Body of pancreas (tissue), 4 donors: ENCODE measurements around the gene DAPK2. TPM values are rescaled to one million over a fixed set of nuclear protein-coding genes. Genes with fewer than 3 reads are reported as not detected.

ENCODE experiments used
- ATAC-seq: fragments of 150-250 bp; one replicate; pipeline ENCODE4 v1.9.1; 2016
- DNase-seq, 4 donors: peaks; one replicate each; pipeline ENCODE4 v3.0.0-alpha.2; 2019
- H3K27ac ChIP-seq, 4 donors: fragments of 200-600 bp; sonication (generic); 1 replicate in 3 of 4; 2 replicates in 1 of 4; pipeline versions ENCODE4 v1.5.1 to v1.6.1; 2016 to 2019; ENCODE audit warnings: mild to moderate bottlenecking in 1 of 4, mixed read lengths in 1 of 4, moderate library complexity in 1 of 4
- H3K27me3 ChIP-seq, 2 donors: fragments of 200-600 bp; sonication (generic); one replicate each; pipeline ENCODE4 v1.6.0; 2016; ENCODE audit warnings: mild to moderate bottlenecking in 1 of 2
- H3K36me3 ChIP-seq, 2 donors: fragments of 200-600 bp; sonication (generic); replicated peaks in 1 of 2; 2 replicates each; pipeline ENCODE4 v1.5.1; 2016; ENCODE audit warnings: low read depth in 2 of 2; ENCODE audit not compliant: insufficient read depth in 1 of 2
- H3K4me1 ChIP-seq: fragments of 200-600 bp; sonication (generic); one replicate; pipeline ENCODE4 v1.6.0; 2016
- H3K4me3 ChIP-seq, 2 donors: fragments of 200-600 bp; sonication (generic); 1 replicate in 1 of 2; 2 replicates in 1 of 2; pipeline ENCODE4 v1.5.1; 2016 to 2019
- H3K9me3 ChIP-seq, 3 donors: fragments of 200-600 bp; sonication (generic); 1 replicate in 2 of 3; 2 replicates in 1 of 3; pipeline ENCODE4 v1.5.1; 2016
- CTCF ChIP-seq, 7 experiments: fragments of 450-650 bp in 4 of 7; fragments of 200-600 bp in 3 of 7; sonication (generic) in 3 of 7; IDR thresholded peaks; one replicate each; pipeline ENCODE4 v1.5.1; 2016 to 2019; ENCODE audit warnings: antibody characterized with exemption in 7 of 7
- POLR2A ChIP-seq, 3 donors: fragments of 450-650 bp; IDR thresholded peaks; one replicate each; pipeline ENCODE4 v1.6.1; 2016; ENCODE audit warnings: antibody characterized with exemption in 3 of 3, mild to moderate bottlenecking in 2 of 3
- WGBS, 2 donors: methylation state at CpG; one replicate each; pipeline ENCODE4 v1.1.5; 2017; 5-methylcytosine and 5-hydroxymethylcytosine counted together
- intact Hi-C: fragments of 100-400 bp; cut with DNase I; formaldehyde crosslinking; loops from one replicate; pipeline ENCODE4 v1.15.1; 2023
- total RNA-seq, 2 donors: library from RNA; depleted of rRNA; stranded (reverse); fragments of >200 nt; gene quantifications; one replicate each; pipeline ENCODE4 v1.1.0, GENCODE V29; 2016

The DAPK2 gene
- total RNA-seq, 2 donors from 2014 or later = 2.9 to 5.9 TPM

GRCh38 chr15:63950911-63951481 lies 95.3 kb downstream of the DAPK2 start:
- Histone ChIP-seq H3K27me3 (no peaks in the 10 kb centered on the region), H3K9me3 (no peaks in the 10 kb centered on the region), H3K27ac (no peak overlapping the region), H3K4me3 (no peak overlapping the region), H3K36me3 (no peaks in the 10 kb centered on the region), H3K4me1 (no peaks in the 10 kb centered on the region)
- WGBS, 2 donors = 84 to 91% methylated on average over 5 to 6 of the region's 6 CpGs
- ATAC-seq (no peak), DNase-seq (no peak)
- intact Hi-C loops = no loop called here
- TF ChIP-seq POLR2A (IDR thresholded peaks at IDR 0.05) (no peak), CTCF (IDR thresholded peaks at IDR 0.05) (no peak)

GRCh38 chr15:63948971-63949370 lies 97.3 kb downstream of the DAPK2 start:
- DNase-seq (no peak), ATAC-seq (no peak)
- intact Hi-C loops = loop anchor here (5.0 kb wide), 1 partner anchor 98 kb away; the partner anchor contains the start of gene DAPK2
- TF ChIP-seq POLR2A (IDR thresholded peaks at IDR 0.05) (no peak), CTCF (IDR thresholded peaks at IDR 0.05) (no peak)
- H3K27ac ChIP-seq = no peak overlapping the region
- H3K4me3 ChIP-seq = no peak overlapping the region
- peaks cover 9% of the 10 kb centered on the region for H3K4me1 ChIP-seq
- no peaks in the 10 kb centered on the region for H3K36me3 ChIP-seq
- no peaks in the 10 kb centered on the region for H3K27me3 ChIP-seq
- 90 to 100% methylated on average over 2 of the region's 2 CpGs for WGBS, 2 donors
- H3K9me3 ChIP-seq = no peaks in the 10 kb centered on the region

- ATAC-seq = no peak
These were observed 97.8 kb downstream of the DAPK2 start for GRCh38 chr15:63948436-63948835.

GRCh38 chr15:63947228-63947627 lies 99.1 kb downstream of the DAPK2 start:
- DNase-seq (no peak), ATAC-seq (no peak)
- H3K4me1 ChIP-seq = peaks cover 9% of the 10 kb centered on the region
- no peaks in the 10 kb centered on the region for H3K36me3 ChIP-seq
- no peak for TF ChIP-seq CTCF (IDR thresholded peaks at IDR 0.05)
- TF ChIP-seq POLR2A (IDR thresholded peaks at IDR 0.05) = no peak
- no peak overlapping the region for H3K27ac ChIP-seq
- H3K27me3 ChIP-seq = no peaks in the 10 kb centered on the region
- intact Hi-C loops = loop anchor here (5.0 kb wide), 1 partner anchor 100 kb away; the partner anchor contains the start of gene DAPK2
- H3K9me3 ChIP-seq = no peaks in the 10 kb centered on the region
- WGBS, 2 donors = 87 to 92% methylated on average over 4 of the region's 4 CpGs
- H3K4me3 ChIP-seq = no peak overlapping the region

More at GRCh38 chr15:63948436-63948835, 97.8 kb downstream of the DAPK2 start:
- Histone ChIP-seq H3K36me3 (no peaks in the 10 kb centered on the region), H3K4me3 (no peak overlapping the region), H3K27ac (no peak overlapping the region), H3K4me1 (peaks cover 9% of the 10 kb centered on the region), H3K27me3 (no peaks in the 10 kb centered on the region), H3K9me3 (no peaks in the 10 kb centered on the region)
- no peak for DNase-seq
- intact Hi-C loops = loop anchor here (5.0 kb wide), 1 partner anchor 99 kb away; the partner anchor contains the start of gene DAPK2
- TF ChIP-seq POLR2A (IDR thresholded peaks at IDR 0.05) = no peak
- TF ChIP-seq CTCF (IDR thresholded peaks at IDR 0.05) = no peak
- WGBS, 2 donors = 90 to 99% methylated on average over 5 of the region's 5 CpGs

GRCh38 chr15:63946524-63947065 lies 99.7 kb downstream of the DAPK2 start:
- no peaks in the 10 kb centered on the region for H3K36me3 ChIP-seq
- intact Hi-C loops = loop anchor here (5.0 kb wide), 1 partner anchor 101 kb away; the partner anchor contains the start of gene DAPK2
- ATAC-seq = no peak
- 84 to 92% methylated on average over 3 to 4 of the region's 4 CpGs for WGBS, 2 donors
- no peak overlapping the region for H3K4me3 ChIP-seq
- H3K9me3 ChIP-seq = no peaks in the 10 kb centered on the region
- H3K4me1 ChIP-seq = peaks cover 9% of the 10 kb centered on the region
- TF ChIP-seq POLR2A (IDR thresholded peaks at IDR 0.05) = no peak
- TF ChIP-seq CTCF (IDR thresholded peaks at IDR 0.05) = no peak
- no peak for DNase-seq
- H3K27ac ChIP-seq = no peak overlapping the region
- no peaks in the 10 kb centered on the region for H3K27me3 ChIP-seq
